Uterus (tissue), 4 donors: Measurements from ENCODE around the gene ATP2C1. TPM values are rescaled to one million over a fixed set of nuclear protein-coding genes. Genes with fewer than 3 reads are reported as not detected.

Experiments
- DNase-seq, 2 donors: peaks; one replicate each; pipeline ENCODE4 v3.0.0-alpha.2; 2019 to 2020
- H3K27ac ChIP-seq, 2 donors: fragments of 200-600 bp; sonication (generic); 1 replicate in 1 of 2; 2 replicates in 1 of 2; pipeline ENCODE4 v1.5.1; 2016 to 2018
- H3K27me3 ChIP-seq, 2 donors: fragments of 200-600 bp; sonication (generic); one replicate each; pipeline ENCODE4 v1.5.1; 2018 to 2019; ENCODE audit warnings: control low read depth in 1 of 2
- H3K36me3 ChIP-seq, 2 donors: fragments of 200-600 bp; sonication (generic); one replicate each; pipeline ENCODE4 v1.5.1; 2019; ENCODE audit warnings: control low read depth in 1 of 2
- H3K4me1 ChIP-seq, 2 donors: fragments of 200-600 bp; sonication (generic); one replicate each; pipeline ENCODE4 v1.5.1; 2018 to 2019; ENCODE audit warnings: control low read depth in 1 of 2
- H3K4me3 ChIP-seq, 2 donors: fragments of 200-600 bp; sonication (generic); 1 replicate in 1 of 2; 2 replicates in 1 of 2; pipeline ENCODE4 v1.5.1; 2018 to 2019; ENCODE audit warnings: mild to moderate bottlenecking in 1 of 2
- H3K9me3 ChIP-seq, 2 donors: fragments of 200-600 bp; sonication (generic); one replicate each; pipeline ENCODE4 v1.5.1; 2019; ENCODE audit warnings: control low read depth in 1 of 2
- CTCF ChIP-seq, 4 experiments: fragments of 200-600 bp in 2 of 4; fragments of 450-650 bp in 2 of 4; sonication (generic) in 2 of 4; IDR thresholded peaks; one replicate each; pipeline ENCODE4 v1.5.1; 2016 to 2019; ENCODE audit warnings: antibody characterized with exemption in 4 of 4, mild to moderate bottlenecking in 2 of 4, moderate library complexity in 1 of 4
- POLR2A ChIP-seq, 2 donors: fragments of 450-650 bp; IDR thresholded peaks; one replicate each; pipeline ENCODE4 v1.6.1; 2016; ENCODE audit warnings: antibody characterized with exemption in 2 of 2, mild to moderate bottlenecking in 1 of 2, moderate library complexity in 1 of 2
- intact Hi-C: fragments of 100-400 bp; cut with DNase I; formaldehyde crosslinking; loops from one replicate; pipeline ENCODE4 v1.15.1; 2023; ENCODE audit warnings: low total_unique reads
- total RNA-seq, 4 donors: library from RNA; depleted of rRNA in 3 of 4; stranded (reverse); fragments of >200 nt in 3 of 4; gene quantifications; one replicate each; pipeline versions ENCODE4 v1.1.0 to v1.2.4, GENCODE V29; 2014 to 2023
- donor health status: DM: yes; HTN: yes; CAD: no.

ATP2C1 gene
- 100 to 1,000 TPM in 2 of 4 donors, 10 to 100 TPM in 2; 33.2 to 176 (median 84.7) TPM for total RNA-seq

GRCh38 chr3:130893376-130894129 is at the start of gene ATP2C1:
TSS of gene ATP2C1 (plus strand) at chr3:130894084. CDS start at chr3:130894770, 686 bp downstream.
- Histone ChIP-seq H3K4me1 (peaks cover 0 to 6% of the 10 kb centered on the region in 2 donors), H3K9me3 (no peaks in the 10 kb centered on the region), H3K27me3 (no peaks in the 10 kb centered on the region), H3K4me3 (peak within 1 kb of the TSS; percentile 62 to 76), H3K36me3 (no peaks in the 10 kb centered on the region), H3K27ac (peak within 1 kb of the TSS; percentile 90 to 93)
- intact Hi-C loops, result loop anchor here (10.0 kb wide), 1 partner anchor 149 kb away; the partner anchor contains the start of gene PIK3R4
- DNase-seq, result peak; percentile 95
- TF ChIP-seq CTCF (IDR thresholded peaks at IDR 0.05) (no peak), POLR2A (IDR thresholded peaks at IDR 0.05) (peak; percentile 80 to 90)

GRCh38 chr3:130844462-130844861 is 49.4 kb upstream of the ATP2C1 start:
- no peaks in the 10 kb centered on the region for H3K36me3 ChIP-seq
- TF ChIP-seq POLR2A (IDR thresholded peaks at IDR 0.05) (no peak), CTCF (IDR thresholded peaks at IDR 0.05) (no peak)
- intact Hi-C loops, result no loop called here
- H3K27me3 ChIP-seq, result no peaks in the 10 kb centered on the region
- no peak for DNase-seq
- no peaks in the 10 kb centered on the region for H3K4me1 ChIP-seq
- no peaks in the 10 kb centered on the region for H3K9me3 ChIP-seq
- H3K27ac ChIP-seq, result no peak overlapping the region
- no peak overlapping the region for H3K4me3 ChIP-seq

- H3K27me3 ChIP-seq, result no peaks in the 10 kb centered on the region
- TF ChIP-seq POLR2A (IDR thresholded peaks at IDR 0.05) (no peak), CTCF (IDR thresholded peaks at IDR 0.05) (no peak)
- DNase-seq, result no peak
- H3K4me3 ChIP-seq, result no peak overlapping the region
- H3K4me1 ChIP-seq, result no peaks in the 10 kb centered on the region
- no peaks in the 10 kb centered on the region for H3K9me3 ChIP-seq
- no peak overlapping the region for H3K27ac ChIP-seq
- H3K36me3 ChIP-seq, result no peaks in the 10 kb centered on the region
- intact Hi-C loops, result no loop called here
Measured at GRCh38 chr3:130846181-130846580, 47.7 kb upstream of the ATP2C1 start.

- no peak overlapping the region for H3K27ac ChIP-seq
- intact Hi-C loops, result no loop called here
- no peaks in the 10 kb centered on the region for H3K27me3 ChIP-seq
- no peak overlapping the region for H3K4me3 ChIP-seq
- no peaks in the 10 kb centered on the region for H3K4me1 ChIP-seq
- DNase-seq, result no peak
- TF ChIP-seq CTCF (IDR thresholded peaks at IDR 0.05), result no peak
- no peak for TF ChIP-seq POLR2A (IDR thresholded peaks at IDR 0.05)
- no peaks in the 10 kb centered on the region for H3K9me3 ChIP-seq
- H3K36me3 ChIP-seq, result no peaks in the 10 kb centered on the region
Measured at GRCh38 chr3:130849091-130849552, 44.8 kb upstream of the ATP2C1 start.

- TF ChIP-seq CTCF (IDR thresholded peaks at IDR 0.05) (no peak), POLR2A (IDR thresholded peaks at IDR 0.05) (no peak)
- H3K4me3 ChIP-seq, result no peak overlapping the region
- no peak overlapping the region for H3K27ac ChIP-seq
- no peaks in the 10 kb centered on the region for H3K4me1 ChIP-seq
- no peak for DNase-seq
- H3K36me3 ChIP-seq, result no peaks in the 10 kb centered on the region
- H3K27me3 ChIP-seq, result no peaks in the 10 kb centered on the region
- no peaks in the 10 kb centered on the region for H3K9me3 ChIP-seq
- intact Hi-C loops, result no loop called here
Measured at GRCh38 chr3:130850044-130850797, 43.7 kb upstream of the ATP2C1 start.
